Suppressor macrophage treated with lipopolysaccharide for 4 hours (primary cell): ENCODE data around the gene ZNF684.
A peak's percentile ranks its signal among the peaks of the same experiment; 100 is the strongest.
"Not testable (repeated sequence)": the region's sequence is repeated elsewhere in the genome, so short reads cannot be mapped to it uniquely, and the experiment has no call there.

ENCODE experiments used
- DNase-seq: peaks from one replicate; pipeline ENCODE4 v3.0.0-alpha.2; 2020

ZNF684 gene

GRCh38 chr1:40531381-40532061 lies at the start of gene ZNF684:
Gene ZNF684 (plus strand): TSS chr1:40531637. CDS start chr1:40533167, 1,530 bp downstream.
- peak; percentile 97 for DNase-seq

GRCh38 chr1:40495315-40495903 lies 36.0 kb upstream of the ZNF684 start:
- DNase-seq = no peak

- peak; percentile 12 for DNase-seq
Measured at GRCh38 chr1:40502651-40503050, 28.8 kb upstream of the ZNF684 start.

GRCh38 chr1:40507973-40508372 lies 23.5 kb upstream of the ZNF684 start:
- DNase-seq = no peak

DNA sequence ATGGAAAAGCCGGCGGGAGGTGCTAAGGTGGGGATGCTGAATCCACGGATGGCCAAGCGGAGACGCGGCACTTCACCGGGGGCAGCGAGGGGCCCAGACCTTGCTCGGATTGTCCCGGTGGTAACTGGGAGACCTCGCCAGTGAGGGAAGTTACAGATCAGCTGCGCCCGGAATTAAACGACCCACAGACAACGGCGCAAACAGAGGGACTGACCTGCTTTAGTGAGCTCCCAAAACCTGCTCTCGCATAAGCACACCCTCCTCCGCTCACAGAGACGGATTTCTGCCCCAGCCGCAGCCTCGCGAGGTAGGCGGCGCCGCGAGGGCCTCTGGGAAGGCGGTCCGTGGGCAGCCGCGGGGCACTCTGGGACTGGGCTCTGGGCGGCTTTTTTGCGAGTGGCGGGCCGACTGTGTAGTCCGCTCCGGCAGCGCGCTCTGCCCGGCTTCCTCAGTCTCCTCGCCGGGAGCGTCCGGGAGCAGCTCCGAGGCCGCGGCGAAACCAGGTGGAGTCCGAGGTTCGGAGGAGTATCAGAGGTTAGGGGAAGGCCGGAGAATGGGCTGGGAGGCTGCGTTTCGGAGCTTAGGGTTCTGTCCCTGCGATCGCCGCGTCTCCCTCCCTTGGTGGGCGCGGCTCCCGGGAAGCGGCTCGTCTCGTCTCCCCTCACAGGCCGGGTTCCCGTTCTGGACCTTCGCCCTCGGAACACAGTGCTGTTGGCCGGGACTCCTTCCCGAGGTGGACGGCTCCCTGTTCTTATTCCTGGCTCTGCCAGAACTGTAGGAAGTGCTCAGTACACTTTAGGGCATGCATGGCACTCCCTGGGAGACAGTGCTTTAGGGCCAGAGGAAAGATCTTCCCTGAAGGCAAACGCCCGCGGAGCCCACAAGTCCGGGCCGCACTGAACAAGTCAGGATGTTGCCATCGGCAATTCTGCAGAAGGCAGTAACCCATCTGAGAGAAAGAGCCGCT lies 22.8 kb upstream of the ZNF684 start, which contains the start of gene EXO5:
Gene EXO5, plus strand, starts transcription at position 393 of the 967 bp plus-strand sequence. CDS start 5,778 bp downstream, outside the sequence.
- DNase-seq = peak; percentile 79

GRCh38 chr1:40519517-40519916 lies 11.9 kb upstream of the ZNF684 start:
- DNase-seq = no peak

DNA sequence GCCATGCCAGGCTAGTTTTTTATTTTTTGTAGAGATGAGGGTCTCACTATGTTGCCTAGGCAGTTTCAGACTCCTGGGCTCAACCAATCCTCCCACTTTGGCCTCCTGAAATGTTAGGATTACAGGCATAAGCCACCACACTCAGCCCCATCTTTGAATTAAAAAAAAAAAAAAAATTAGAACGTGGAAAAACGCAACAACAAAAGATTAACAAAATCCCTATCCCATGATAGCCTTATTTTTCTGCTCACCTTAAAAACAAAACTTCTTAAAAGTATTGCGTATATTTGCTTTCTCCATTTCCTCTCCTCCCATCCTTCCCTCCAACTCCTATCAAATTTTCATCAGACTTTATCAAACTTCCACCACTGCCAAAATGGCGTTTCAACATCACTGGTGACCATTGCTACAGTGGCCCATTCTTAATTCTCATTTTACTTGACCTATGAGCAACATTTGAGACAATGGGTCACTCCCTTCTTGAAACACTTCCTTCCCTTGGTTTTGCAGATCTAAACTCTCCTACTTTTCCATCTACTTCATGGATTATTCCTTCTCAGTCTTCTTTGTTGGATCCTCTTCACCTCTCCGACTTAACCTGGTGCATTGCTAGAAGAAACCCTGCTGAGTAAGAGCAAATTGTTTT lies 579 bp upstream of the ZNF684 start:
- DNase-seq = peak; percentile 52

- DNase-seq = no peak
Measured at GRCh38 chr1:40532062-40532389, 589 bp downstream of the ZNF684 start.

- DNase-seq = peak; percentile 60
Measured at GRCh38 chr1:40532844-40533424, 1.5 kb downstream of the ZNF684 start.

DNA sequence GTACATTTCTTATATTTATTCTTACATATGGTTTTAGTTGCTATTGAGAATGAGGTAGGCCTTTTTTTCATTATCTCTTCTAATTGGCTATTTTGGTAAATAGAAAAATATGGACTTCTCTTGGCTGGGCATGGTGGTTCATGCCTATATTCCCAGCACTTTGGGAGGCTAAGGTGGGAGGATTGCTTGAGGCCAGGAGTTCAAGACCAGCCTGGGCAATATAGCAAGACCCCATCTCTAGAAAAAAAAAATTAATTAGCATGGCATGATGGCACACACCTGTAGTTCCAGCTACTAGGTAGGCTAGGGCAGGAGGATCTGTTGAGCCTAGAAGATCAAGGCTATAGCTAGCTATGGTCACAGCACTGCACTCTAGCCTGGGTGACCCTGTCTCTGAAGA lies 3.2 kb downstream of the ZNF684 start:
- no peak for DNase-seq

GRCh38 chr1:40535732-40536131 lies 4.3 kb downstream of the ZNF684 start:
- no peak for DNase-seq

DNA sequence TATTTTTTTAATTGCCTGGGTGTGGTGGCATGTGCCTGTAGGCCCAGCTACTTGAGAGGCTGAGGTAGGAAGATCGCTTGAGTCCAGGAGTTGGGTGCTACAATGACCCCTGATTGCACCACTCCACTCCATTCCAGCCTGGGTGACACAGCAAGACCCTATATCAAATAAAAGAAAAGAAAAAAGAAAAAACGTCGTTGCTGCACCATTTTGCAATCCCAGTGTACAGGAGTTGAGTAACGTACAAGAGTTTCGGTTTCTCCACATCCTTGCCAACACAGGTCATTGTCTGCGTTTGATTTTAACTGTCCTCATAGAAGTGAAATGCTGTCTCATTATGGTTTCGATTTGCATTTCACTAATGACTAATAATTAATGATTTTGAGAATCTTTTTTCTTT lies 7.9 kb downstream of the ZNF684 start:
- peak; percentile 85 for DNase-seq

- DNase-seq = no peak
Measured at GRCh38 chr1:40546957-40547356, 15.5 kb downstream of the ZNF684 start.

GRCh38 chr1:40553017-40553416 lies 21.6 kb downstream of the ZNF684 start:
- no peak for DNase-seq

- DNase-seq = not testable (repeated sequence)
Measured at GRCh38 chr1:40554807-40555206, 23.4 kb downstream of the ZNF684 start.

DNA sequence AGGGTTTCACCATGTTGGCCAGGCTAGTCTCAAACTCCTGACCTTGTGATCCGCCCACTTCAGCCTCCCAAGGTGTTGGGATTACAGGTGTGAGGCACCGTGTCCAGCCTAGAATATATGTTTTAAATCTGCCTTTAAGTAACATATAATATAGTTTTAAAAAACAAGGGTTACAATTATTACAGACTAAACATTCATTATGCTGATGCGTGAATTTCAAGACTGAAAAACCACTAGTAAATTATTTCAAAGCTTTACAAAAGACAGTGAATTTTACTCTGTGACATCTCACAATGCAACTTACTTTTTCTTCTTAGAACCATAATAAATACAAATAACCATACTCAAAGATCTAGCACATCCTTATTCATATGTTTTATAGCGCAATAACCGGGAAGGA lies 24.7 kb downstream of the ZNF684 start:
- no peak for DNase-seq

GRCh38 chr1:40558241-40558640 lies 26.8 kb downstream of the ZNF684 start:
- not testable (repeated sequence) for DNase-seq

- DNase-seq = no peak
Measured at GRCh38 chr1:40562185-40562584, 30.7 kb downstream of the ZNF684 start.

- no peak for DNase-seq
Measured at GRCh38 chr1:40563266-40563665, 31.8 kb downstream of the ZNF684 start.

- DNase-seq = no peak
Measured at GRCh38 chr1:40564506-40564905, 33.1 kb downstream of the ZNF684 start.

GRCh38 chr1:40564913-40565312 lies 33.5 kb downstream of the ZNF684 start:
- DNase-seq = no peak

DNA sequence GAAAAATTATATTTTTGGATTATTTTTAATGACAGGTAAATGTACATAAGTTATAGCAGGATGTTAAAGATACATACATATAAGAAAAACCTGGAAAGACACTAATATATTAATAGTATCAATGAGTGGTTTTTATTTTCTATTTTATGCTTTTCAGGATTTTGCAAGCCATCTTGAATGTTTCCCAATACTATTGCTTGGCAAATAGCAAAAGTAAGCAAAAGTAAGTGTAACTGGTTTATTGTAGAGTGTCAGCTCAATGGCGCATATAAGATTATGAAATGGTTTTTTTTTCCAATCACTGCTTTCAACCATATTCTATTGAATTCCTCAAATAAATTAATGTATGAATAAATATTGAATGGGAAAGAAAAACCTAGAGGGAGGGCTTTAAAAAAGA lies 36.4 kb downstream of the ZNF684 start:
- peak; percentile 57 for DNase-seq

- DNase-seq = peak; percentile 88
Measured at GRCh38 chr1:40574805-40575204, 43.4 kb downstream of the ZNF684 start.
